ENCODE data around the gene CUX1.
"Not testable (repeated sequence)": the region's sequence is repeated elsewhere in the genome, so short reads cannot be mapped to it uniquely, and the experiment has no call there.

The CUX1 gene

GRCh38 chr7:102169651-102170392, 352.4 kb downstream of the CUX1 start:
- DNase-seq = no peak

- DNase-seq = no peak
These were observed 353.1 kb downstream of the CUX1 start for GRCh38 chr7:102170393-102170970.

- DNase-seq = no peak
These were observed 356.2 kb downstream of the CUX1 start for GRCh38 chr7:102173669-102174068.

GRCh38 chr7:102175423-102176170, 358.2 kb downstream of the CUX1 start:
- DNase-seq = no peak

GRCh38 chr7:102178410-102178809, 361.0 kb downstream of the CUX1 start:
- no peak for DNase-seq

GRCh38 chr7:102180727-102181126, 363.3 kb downstream of the CUX1 start:
- DNase-seq = no peak

GRCh38 chr7:102181517-102181916, 364.1 kb downstream of the CUX1 start:
- no peak for DNase-seq

GRCh38 chr7:102182016-102182415, 364.6 kb downstream of the CUX1 start:
- no peak for DNase-seq

- not testable (repeated sequence) for DNase-seq
These were observed 366.4 kb downstream of the CUX1 start for GRCh38 chr7:102183848-102184247.

- no peak for DNase-seq
These were observed 366.9 kb downstream of the CUX1 start for GRCh38 chr7:102184303-102184702.

GRCh38 chr7:102185796-102186195, 368.4 kb downstream of the CUX1 start:
- no peak for DNase-seq

GRCh38 chr7:102186306-102186705, 368.9 kb downstream of the CUX1 start:
- no peak for DNase-seq

GRCh38 chr7:102188746-102189145, 371.3 kb downstream of the CUX1 start:
- no peak for DNase-seq

- no peak for DNase-seq
These were observed 372.3 kb downstream of the CUX1 start for GRCh38 chr7:102189756-102190155.

- DNase-seq = no peak
These were observed 373.4 kb downstream of the CUX1 start for GRCh38 chr7:102190776-102191350.

GRCh38 chr7:102191556-102192379, 374.3 kb downstream of the CUX1 start:
- DNase-seq = no peak

GRCh38 chr7:102192790-102193189, 375.4 kb downstream of the CUX1 start:
- no peak for DNase-seq

GRCh38 chr7:102193806-102194205, 376.4 kb downstream of the CUX1 start:
- no peak for DNase-seq

GRCh38 chr7:102195361-102195760, 377.9 kb downstream of the CUX1 start:
- no peak for DNase-seq

GRCh38 chr7:102196028-102196427, 378.6 kb downstream of the CUX1 start:
- no peak for DNase-seq

GRCh38 chr7:102197161-102197560, 379.7 kb downstream of the CUX1 start:
- DNase-seq = no peak

- no peak for DNase-seq
These were observed 380.2 kb downstream of the CUX1 start for GRCh38 chr7:102197599-102197998.
